ENCODE data around the gene LSM6.

The LSM6 gene

GRCh38 chr4:146212781-146213180 lies 37.3 kb downstream of the LSM6 start:
- intact Hi-C loops (cut with DNase I; ENCODE audit: low total_unique reads) = no loop called here
- Histone ChIP-seq H3K4me1 (no peaks in the 10 kb centered on the region), H3K27ac (no peak overlapping the region), H3K27me3 (no peaks in the 10 kb centered on the region), H3K9me3 (no peaks in the 10 kb centered on the region), H3K4me3 (no peak overlapping the region), H3K36me3 (no peaks in the 10 kb centered on the region)
- TF ChIP-seq CTCF (IDR thresholded peaks at IDR 0.05) = no peak
- DNase-seq = no peak

GRCh38 chr4:146214238-146214637 lies 38.7 kb downstream of the LSM6 start, which contains the start of gene REELD1:
Gene REELD1, plus strand, starts transcription at chr4:146214538. Its CDS starts 2,415 bp downstream, at chr4:146216953.
- Histone ChIP-seq H3K27ac (no peak within 1 kb of the TSS), H3K9me3 (no peaks in the 10 kb centered on the region), H3K36me3 (no peaks in the 10 kb centered on the region), H3K4me1 (no peaks in the 10 kb centered on the region), H3K27me3 (no peaks in the 10 kb centered on the region), H3K4me3 (no peak within 1 kb of the TSS)
- no peak for DNase-seq
- intact Hi-C loops (cut with DNase I; ENCODE audit: low total_unique reads) = no loop called here
- no peak for TF ChIP-seq CTCF (IDR thresholded peaks at IDR 0.05)

GRCh38 chr4:146222313-146222712 lies 46.8 kb downstream of the LSM6 start:
- TF ChIP-seq CTCF (IDR thresholded peaks at IDR 0.05) = no peak
- H3K4me3 ChIP-seq = no peak overlapping the region
- no peak overlapping the region for H3K27ac ChIP-seq
- no peaks in the 10 kb centered on the region for H3K4me1 ChIP-seq
- DNase-seq = no peak
- no peaks in the 10 kb centered on the region for H3K36me3 ChIP-seq
- intact Hi-C loops (cut with DNase I; ENCODE audit: low total_unique reads) = no loop called here
- H3K9me3 ChIP-seq = no peaks in the 10 kb centered on the region
- H3K27me3 ChIP-seq = no peaks in the 10 kb centered on the region

- H3K27ac ChIP-seq = no peak overlapping the region
- no peaks in the 10 kb centered on the region for H3K9me3 ChIP-seq
- no peak overlapping the region for H3K4me3 ChIP-seq
- no peaks in the 10 kb centered on the region for H3K27me3 ChIP-seq
- H3K4me1 ChIP-seq = no peaks in the 10 kb centered on the region
- intact Hi-C loops (cut with DNase I; ENCODE audit: low total_unique reads) = no loop called here
- TF ChIP-seq CTCF (IDR thresholded peaks at IDR 0.05) = no peak
- no peaks in the 10 kb centered on the region for H3K36me3 ChIP-seq
- DNase-seq = no peak
Observed at GRCh38 chr4:146224326-146224966, 48.9 kb downstream of the LSM6 start.

GRCh38 chr4:146229406-146229805 lies 53.9 kb downstream of the LSM6 start:
- H3K4me1 ChIP-seq = no peaks in the 10 kb centered on the region
- DNase-seq = no peak
- intact Hi-C loops (cut with DNase I; ENCODE audit: low total_unique reads) = no loop called here

More at GRCh38 chr4:146229406-146229805, 53.9 kb downstream of the LSM6 start:
- no peaks in the 10 kb centered on the region for H3K36me3 ChIP-seq
- no peaks in the 10 kb centered on the region for H3K27me3 ChIP-seq
- TF ChIP-seq CTCF (IDR thresholded peaks at IDR 0.05) = no peak
- peaks cover 0 to 9% (median 2%) of the 10 kb centered on the region in 3 donors for H3K9me3 ChIP-seq
- no peak overlapping the region for H3K27ac ChIP-seq
- H3K4me3 ChIP-seq = no peak overlapping the region
